Aorta (tissue), 5 donors: ENCODE measurements around the gene ABAT. TPM values are rescaled to one million over a fixed set of nuclear protein-coding genes. Genes with fewer than 3 reads are reported as not detected.

Experiments
- ATAC-seq: fragments of 200-7000 bp; cut with Tn5 transposase; one replicate; pipeline ENCODE4 v1.9.1; 2022; ENCODE audit warnings: moderate library complexity; ENCODE audit not compliant: low FRiP score
- DNase-seq, 2 donors: peaks; one replicate each; pipeline ENCODE4 v3.0.0-alpha.2; 2020
- H3K27ac ChIP-seq, 2 donors: one replicate each; pipeline ENCODE4 v1.5.1; 2013; ENCODE audit warnings: low read length in 2 of 2, mild to moderate bottlenecking in 2 of 2, moderate library complexity in 2 of 2, control low read depth in 1 of 2, inconsistent platforms in 1 of 2, low read depth in 1 of 2
- H3K27me3 ChIP-seq, 2 donors: one replicate each; pipeline ENCODE4 v1.6.1; 2013; ENCODE audit warnings: control low read depth in 1 of 2, low read length in 1 of 2, mild to moderate bottlenecking in 1 of 2, moderate library complexity in 1 of 2; ENCODE audit not compliant: insufficient read depth in 2 of 2, control insufficient read depth in 1 of 2
- H3K36me3 ChIP-seq, 2 donors: one replicate each; pipeline ENCODE4 v1.6.1; 2013; ENCODE audit warnings: control low read depth in 1 of 2, low read length in 1 of 2, mild to moderate bottlenecking in 1 of 2; ENCODE audit not compliant: insufficient read depth in 2 of 2, control insufficient read depth in 1 of 2
- H3K4me1 ChIP-seq, 2 donors: one replicate each; pipeline ENCODE4 v1.6.1; 2013; ENCODE audit warnings: low read length in 2 of 2, control low read depth in 1 of 2, mild to moderate bottlenecking in 1 of 2, moderate library complexity in 1 of 2; ENCODE audit not compliant: insufficient read depth in 2 of 2, control insufficient read depth in 1 of 2
- H3K4me3 ChIP-seq, 2 donors: one replicate each; pipeline ENCODE4 v1.5.1; 2013; ENCODE audit warnings: low read length in 2 of 2, control low read depth in 1 of 2, mild to moderate bottlenecking in 1 of 2
- H3K9me3 ChIP-seq: one replicate; pipeline ENCODE4 v1.6.1; 2013; ENCODE audit warnings: mild to moderate bottlenecking, low read length; ENCODE audit not compliant: control insufficient read depth
- WGBS, 2 donors: extraction: QIAGEN DNeasy Blood & Tissue Kit; methylation state at CpG; one replicate each; pipeline ENCODE4 v1.1.7; 2013; 5-methylcytosine and 5-hydroxymethylcytosine counted together
- intact Hi-C, 2 donors: fragments of 100-400 bp; cut with DNase I; formaldehyde crosslinking; loops; one replicate each; pipeline versions ENCODE4 v1.14.2 to v1.15.0; 2022
- polyA plus RNA-seq, 2 donors: library from polyadenylated mRNA; stranded (reverse); fragments of 200-250 nt; gene quantifications; one replicate each; pipeline ENCODE4 v1.2.3, GENCODE V29; 2013
- total RNA-seq, 2 donors: library from RNA; stranded (reverse); fragmentation: NEBNext Ultra II Directional; extraction: Animal tissue kit (Norgen Biotek cat#: 25700); gene quantifications; one replicate each; pipeline ENCODE4 v1.2.1, GENCODE V29; 2021
- donor health status: healthy with polysubstance abuse.
- donor health status: Bipolar disorder and iron deficiency.
- donor health status: DM: no; HTN: no; CAD: no.
- donor health status: DM: no; HTN: no; CAD: no.
- donor health status: DM: yes; HTN: yes; CAD: no.

The ABAT gene
- total and polyA plus RNA-seq, 4 donors = 6.6 to 11.5 (median 9.6) TPM

GRCh38 chr16:8752706-8753105, 78.3 kb downstream of the ABAT start:
- no peak for ATAC-seq
- Histone ChIP-seq H3K4me3 (no peak overlapping the region), H3K27me3 (no peaks in the 10 kb centered on the region), H3K27ac (no peak overlapping the region), H3K9me3 (no peaks in the 10 kb centered on the region), H3K36me3 (no peaks in the 10 kb centered on the region), H3K4me1 (no peaks in the 10 kb centered on the region)
- intact Hi-C loops = no loop called here
- 41 to 64% methylated on average over 2 of the region's 2 CpGs for WGBS, 2 donors
- DNase-seq = peak in 1 of 2 donors; percentile 14

GRCh38 chr16:8753416-8754054, 79.1 kb downstream of the ABAT start:
- ATAC-seq = no peak
- Histone ChIP-seq H3K36me3 (no peaks in the 10 kb centered on the region), H3K27me3 (no peaks in the 10 kb centered on the region), H3K4me1 (no peaks in the 10 kb centered on the region), H3K9me3 (no peaks in the 10 kb centered on the region), H3K4me3 (no peak overlapping the region), H3K27ac (no peak overlapping the region)
- intact Hi-C loops = no loop called here
- 72 to 82% methylated on average over 9 of the region's 9 CpGs for WGBS, 2 donors
- peak in 1 of 2 donors; percentile 66 for DNase-seq

- H3K36me3 ChIP-seq = no peaks in the 10 kb centered on the region
- H3K27ac ChIP-seq = no peak overlapping the region
- DNase-seq = peak in 1 of 2 donors; percentile 8
- no peaks in the 10 kb centered on the region for H3K9me3 ChIP-seq
- 93% methylated on average over 5 of the region's 5 CpGs for WGBS, 2 donors
- no peaks in the 10 kb centered on the region for H3K27me3 ChIP-seq
- intact Hi-C loops = no loop called here
- H3K4me3 ChIP-seq = no peak overlapping the region
- no peak for ATAC-seq
- no peaks in the 10 kb centered on the region for H3K4me1 ChIP-seq
Measured at GRCh38 chr16:8756755-8757154, 82.3 kb downstream of the ABAT start.

- intact Hi-C loops = no loop called here
Measured at GRCh38 chr16:8758022-8758421, 83.6 kb downstream of the ABAT start.

GRCh38 chr16:8760021-8760420, 85.6 kb downstream of the ABAT start:
- H3K27ac ChIP-seq = no peak overlapping the region
- intact Hi-C loops = no loop called here
- 82 to 84% methylated on average over 10 of the region's 10 CpGs for WGBS, 2 donors
- peak in 1 of 2 donors; percentile 48 for DNase-seq
- H3K4me3 ChIP-seq = no peak overlapping the region
- no peaks in the 10 kb centered on the region for H3K36me3 ChIP-seq
- H3K27me3 ChIP-seq = no peaks in the 10 kb centered on the region
- H3K4me1 ChIP-seq = no peaks in the 10 kb centered on the region
- no peaks in the 10 kb centered on the region for H3K9me3 ChIP-seq
- ATAC-seq = no peak

More at GRCh38 chr16:8758022-8758421, 83.6 kb downstream of the ABAT start:
- Histone ChIP-seq H3K4me3 (no peak overlapping the region), H3K27me3 (no peaks in the 10 kb centered on the region), H3K9me3 (no peaks in the 10 kb centered on the region), H3K27ac (no peak overlapping the region), H3K36me3 (no peaks in the 10 kb centered on the region), H3K4me1 (no peaks in the 10 kb centered on the region)
- 89 to 93% methylated on average over 6 of the region's 6 CpGs for WGBS, 2 donors
- no peak for ATAC-seq
- no peak for DNase-seq

GRCh38 chr16:8761078-8761477, 86.7 kb downstream of the ABAT start:
- H3K4me3 ChIP-seq = no peak overlapping the region
- no peaks in the 10 kb centered on the region for H3K9me3 ChIP-seq
- ATAC-seq (no peak), DNase-seq (peak in 1 of 2 donors; percentile 46)
- no peaks in the 10 kb centered on the region for H3K27me3 ChIP-seq
- 82 to 84% methylated on average over 6 of the region's 6 CpGs for WGBS, 2 donors
- intact Hi-C loops = no loop called here
- no peak overlapping the region for H3K27ac ChIP-seq
- H3K4me1 ChIP-seq = no peaks in the 10 kb centered on the region
- peaks cover 0 to 1% of the 10 kb centered on the region in 2 donors for H3K36me3 ChIP-seq

- no peaks in the 10 kb centered on the region for H3K4me1 ChIP-seq
- H3K4me3 ChIP-seq = no peak overlapping the region
- H3K27ac ChIP-seq = no peak overlapping the region
- no peaks in the 10 kb centered on the region for H3K9me3 ChIP-seq
- no peak for DNase-seq
- WGBS, 2 donors = 87 to 88% methylated on average over 4 of the region's 4 CpGs
- intact Hi-C loops = no loop called here
- no peaks in the 10 kb centered on the region for H3K27me3 ChIP-seq
- peaks cover 0 to 2% of the 10 kb centered on the region in 2 donors for H3K36me3 ChIP-seq
- no peak for ATAC-seq
Measured at GRCh38 chr16:8762254-8762653, 87.8 kb downstream of the ABAT start.

- H3K4me1 ChIP-seq = no peaks in the 10 kb centered on the region
- intact Hi-C loops = no loop called here
- H3K4me3 ChIP-seq = no peak overlapping the region
- 97% methylated on average over 3 of the region's 3 CpGs for WGBS, 2 donors
- no peaks in the 10 kb centered on the region for H3K27me3 ChIP-seq
- DNase-seq (no peak), ATAC-seq (no peak)
- no peak overlapping the region for H3K27ac ChIP-seq
- H3K9me3 ChIP-seq = no peaks in the 10 kb centered on the region
- H3K36me3 ChIP-seq = peaks cover 0 to 2% of the 10 kb centered on the region in 2 donors
Measured at GRCh38 chr16:8763083-8763482, 88.7 kb downstream of the ABAT start.

GRCh38 chr16:8763899-8764298, 89.5 kb downstream of the ABAT start:
- DNase-seq = peak in 1 of 2 donors; percentile 61

More at GRCh38 chr16:8763899-8764298, 89.5 kb downstream of the ABAT start:
- Histone ChIP-seq H3K9me3 (no peaks in the 10 kb centered on the region), H3K27me3 (no peaks in the 10 kb centered on the region), H3K27ac (no peak overlapping the region), H3K4me3 (no peak overlapping the region), H3K4me1 (no peaks in the 10 kb centered on the region), H3K36me3 (peaks cover 0 to 4% of the 10 kb centered on the region in 2 donors)
- no peak for ATAC-seq
- WGBS, 2 donors = 52 to 54% methylated on average over 10 of the region's 10 CpGs
- intact Hi-C loops = no loop called here
